ENCODE results near the gene GPR39. TPM values are rescaled to one million over a fixed set of nuclear protein-coding genes. Genes with fewer than 3 reads are reported as not detected.
A peak's percentile ranks its signal among the peaks of the same experiment; 100 is the strongest.

GPR39 gene
- total and polyA plus RNA-seq, 2 donors from 2014 or later: 4.9 to 8.7 TPM

DNA sequence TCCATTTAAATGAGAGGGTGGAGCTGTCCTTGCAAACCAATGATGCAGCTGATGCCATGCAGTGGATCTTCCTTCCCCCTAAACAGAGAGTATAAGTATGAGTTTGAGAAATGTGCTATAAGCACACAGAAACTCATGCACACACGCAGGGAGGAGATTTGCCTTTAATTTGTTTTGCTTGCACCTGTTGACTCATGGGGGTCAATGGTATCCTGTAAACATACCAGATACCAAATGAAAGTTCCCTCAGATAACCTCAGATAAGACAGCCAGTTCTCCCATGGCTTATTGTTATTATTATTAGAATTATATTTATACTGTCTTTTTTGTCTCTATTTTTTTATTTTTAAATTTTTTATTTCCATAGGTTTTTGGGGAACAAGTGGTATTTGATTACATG is 29.5 kb upstream of the GPR39 start:
- H3K9me3 ChIP-seq (ENCODE audit: control insufficient read depth in 2 of 3, insufficient read depth in 1 of 3, low read length in 3 of 3): no peaks in the 10 kb centered on the region
- FAIRE-seq: no peak

DNA sequence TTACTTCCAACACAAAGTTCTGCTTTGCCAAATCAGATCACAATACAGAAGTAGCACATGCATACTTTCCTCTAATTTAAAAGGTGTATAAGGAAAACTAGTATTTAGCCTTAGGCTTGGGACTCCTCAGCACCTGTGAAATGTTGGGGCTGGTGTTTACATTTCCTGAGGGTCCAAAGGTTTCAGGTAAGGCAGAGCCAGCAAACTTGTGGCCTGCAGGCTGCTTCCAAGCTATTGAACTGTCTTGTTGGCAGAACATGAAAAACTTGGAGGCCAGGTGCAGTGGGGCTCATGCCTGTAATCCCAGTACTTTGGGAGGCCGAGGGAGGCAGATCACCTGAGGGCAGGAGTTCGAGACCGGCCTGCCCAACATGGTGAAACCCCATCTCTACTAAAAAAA is 26.5 kb upstream of the GPR39 start:
- Histone ChIP-seq H3K9me3 (ENCODE audit: control insufficient read depth in 2 of 3, insufficient read depth in 1 of 3, low read length in 3 of 3) (no peaks in the 10 kb centered on the region), H3K4me1 (ENCODE audit: control insufficient read depth in 2 of 3, insufficient read depth in 2 of 3, low read depth in 1 of 3, low read length in 3 of 3) (no peaks in the 10 kb centered on the region), H3K36me3 (ENCODE audit: control insufficient read depth in 2 of 3, insufficient read depth in 3 of 3, low read length in 3 of 3) (no peaks in the 10 kb centered on the region), H3K27me3 (ENCODE audit: control insufficient read depth, insufficient read depth, low read length) (no peaks in the 10 kb centered on the region), H3K4me3 (ENCODE audit: low read length in 3 of 3) (no peak overlapping the region), H3K9ac (ENCODE audit: low read length in 3 of 3) (no peak overlapping the region), H3K27ac (ENCODE audit: low read depth in 2 of 2, low read length in 2 of 2) (no peak overlapping the region)
- TF ChIP-seq, protein P1, sequence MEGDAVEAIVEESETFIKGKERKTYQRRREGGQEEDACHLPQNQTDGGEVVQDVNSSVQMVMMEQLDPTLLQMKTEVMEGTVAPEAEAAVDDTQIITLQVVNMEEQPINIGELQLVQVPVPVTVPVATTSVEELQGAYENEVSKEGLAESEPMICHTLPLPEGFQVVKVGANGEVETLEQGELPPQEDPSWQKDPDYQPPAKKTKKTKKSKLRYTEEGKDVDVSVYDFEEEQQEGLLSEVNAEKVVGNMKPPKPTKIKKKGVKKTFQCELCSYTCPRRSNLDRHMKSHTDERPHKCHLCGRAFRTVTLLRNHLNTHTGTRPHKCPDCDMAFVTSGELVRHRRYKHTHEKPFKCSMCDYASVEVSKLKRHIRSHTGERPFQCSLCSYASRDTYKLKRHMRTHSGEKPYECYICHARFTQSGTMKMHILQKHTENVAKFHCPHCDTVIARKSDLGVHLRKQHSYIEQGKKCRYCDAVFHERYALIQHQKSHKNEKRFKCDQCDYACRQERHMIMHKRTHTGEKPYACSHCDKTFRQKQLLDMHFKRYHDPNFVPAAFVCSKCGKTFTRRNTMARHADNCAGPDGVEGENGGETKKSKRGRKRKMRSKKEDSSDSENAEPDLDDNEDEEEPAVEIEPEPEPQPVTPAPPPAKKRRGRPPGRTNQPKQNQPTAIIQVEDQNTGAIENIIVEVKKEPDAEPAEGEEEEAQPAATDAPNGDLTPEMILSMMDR (IDR thresholded peaks at IDR 0.05; ENCODE audit: borderline replicate concordance, extremely low read depth, insufficient read depth): no peak
- FAIRE-seq: no peak
- intact Hi-C loops (cut with DNase I): no loop called here
- no peak for DNase-seq

More for the DNA sequence above, 29.5 kb upstream of the GPR39 start:
- Histone ChIP-seq H3K4me1 (ENCODE audit: control insufficient read depth in 2 of 3, insufficient read depth in 2 of 3, low read depth in 1 of 3, low read length in 3 of 3) (no peaks in the 10 kb centered on the region), H3K4me3 (ENCODE audit: low read length in 3 of 3) (no peak overlapping the region), H3K9ac (ENCODE audit: low read length in 3 of 3) (no peak overlapping the region), H3K27me3 (ENCODE audit: control insufficient read depth, insufficient read depth, low read length) (no peaks in the 10 kb centered on the region), H3K27ac (ENCODE audit: low read depth in 2 of 2, low read length in 2 of 2) (no peak overlapping the region), H3K36me3 (ENCODE audit: control insufficient read depth in 2 of 3, insufficient read depth in 3 of 3, low read length in 3 of 3) (no peaks in the 10 kb centered on the region)
- TF ChIP-seq, protein P1 (IDR thresholded peaks at IDR 0.05; ENCODE audit: borderline replicate concordance, extremely low read depth, insufficient read depth): no peak
- intact Hi-C loops (cut with DNase I): no loop called here
- no peak for DNase-seq

DNA sequence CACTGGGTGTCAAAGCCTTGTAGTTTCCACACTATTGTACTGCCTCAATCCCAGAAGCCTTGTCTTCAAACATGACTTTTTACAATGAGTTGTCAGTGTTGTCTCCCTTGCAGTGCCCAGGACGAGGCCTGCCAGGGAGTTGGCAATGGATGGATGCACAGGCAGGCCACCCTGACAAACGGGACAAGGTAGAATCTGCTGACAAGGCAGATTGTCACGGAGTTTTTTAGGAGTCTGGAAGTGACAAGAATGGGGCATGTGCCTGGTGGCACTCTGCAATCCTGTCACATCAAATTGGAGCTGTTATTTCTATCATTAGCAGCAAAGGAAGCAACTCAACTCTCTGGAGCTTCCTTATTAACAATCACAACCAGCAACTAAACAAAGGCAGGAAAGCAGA is 25.2 kb upstream of the GPR39 start:
- DNase-seq (peak in 1 of 5 donors; percentile 15), FAIRE-seq (no peak)
- H3K9me3 ChIP-seq (ENCODE audit: control insufficient read depth in 2 of 3, insufficient read depth in 1 of 3, low read length in 3 of 3): no peaks in the 10 kb centered on the region
- intact Hi-C loops (cut with DNase I): no loop called here
- TF ChIP-seq, protein P1 (IDR thresholded peaks at IDR 0.05; ENCODE audit: borderline replicate concordance, extremely low read depth, insufficient read depth): no peak
- H3K27ac ChIP-seq (ENCODE audit: low read depth in 2 of 2, low read length in 2 of 2): no peak overlapping the region
- H3K9ac ChIP-seq (ENCODE audit: low read length in 3 of 3): no peak overlapping the region
- no peaks in the 10 kb centered on the region for H3K27me3 ChIP-seq (ENCODE audit: control insufficient read depth, insufficient read depth, low read length)
- H3K36me3 ChIP-seq (ENCODE audit: control insufficient read depth in 2 of 3, insufficient read depth in 3 of 3, low read length in 3 of 3): no peaks in the 10 kb centered on the region
- H3K4me3 ChIP-seq (ENCODE audit: low read length in 3 of 3): no peak overlapping the region
- no peaks in the 10 kb centered on the region for H3K4me1 ChIP-seq (ENCODE audit: control insufficient read depth in 2 of 3, insufficient read depth in 2 of 3, low read depth in 1 of 3, low read length in 3 of 3)

DNA sequence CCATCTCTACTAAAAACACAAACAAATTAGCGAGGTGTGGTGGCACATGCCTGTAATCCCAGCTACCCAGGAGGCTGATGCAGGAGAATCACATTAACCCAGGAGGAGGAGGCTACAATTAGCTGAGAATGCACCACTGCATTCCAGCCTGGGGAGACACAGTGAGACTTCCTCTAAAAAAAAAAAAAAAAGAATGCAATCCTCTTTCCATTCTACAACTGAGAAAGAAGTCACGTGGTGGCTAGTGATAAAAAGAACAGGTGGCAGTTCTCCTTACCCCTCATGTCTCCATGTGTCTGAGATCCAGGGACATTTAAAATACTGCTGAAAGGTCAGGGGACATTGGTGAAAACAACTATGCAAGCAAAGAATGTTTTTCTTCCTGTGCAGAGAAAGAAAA is 24.4 kb upstream of the GPR39 start:
- no peak overlapping the region for H3K4me3 ChIP-seq (ENCODE audit: low read length in 3 of 3)

More for the DNA sequence above, 24.4 kb upstream of the GPR39 start:
- no peak overlapping the region for H3K9ac ChIP-seq (ENCODE audit: low read length in 3 of 3)
- no peaks in the 10 kb centered on the region for H3K9me3 ChIP-seq (ENCODE audit: control insufficient read depth in 2 of 3, insufficient read depth in 1 of 3, low read length in 3 of 3)
- H3K4me1 ChIP-seq (ENCODE audit: control insufficient read depth in 2 of 3, insufficient read depth in 2 of 3, low read depth in 1 of 3, low read length in 3 of 3): no peaks in the 10 kb centered on the region
- no peaks in the 10 kb centered on the region for H3K27me3 ChIP-seq (ENCODE audit: control insufficient read depth, insufficient read depth, low read length)
- no peak overlapping the region for H3K27ac ChIP-seq (ENCODE audit: low read depth in 2 of 2, low read length in 2 of 2)
- FAIRE-seq (no peak), DNase-seq (peak in 3 of 5 donors; percentile 51 to 87 (median 83))
- intact Hi-C loops (cut with DNase I): no loop called here
- H3K36me3 ChIP-seq (ENCODE audit: control insufficient read depth in 2 of 3, insufficient read depth in 3 of 3, low read length in 3 of 3): no peaks in the 10 kb centered on the region
- TF ChIP-seq, protein P1 (IDR thresholded peaks at IDR 0.05; ENCODE audit: borderline replicate concordance, extremely low read depth, insufficient read depth): no peak
